ENCODE results near the gene PCDHGB6. TPM values are rescaled to one million over a fixed set of nuclear protein-coding genes. Genes with fewer than 3 reads are reported as not detected.

The PCDHGB6 gene
- polyA plus RNA-seq, 10 donors, result 2.7 to 6.8 (median 4.3) TPM

Other genes with a start within 250 kb of the PCDHGB6 start
- 1 to 10 TPM; 1.8 to 3.5 (median 2.6) TPM for gene PCDHB7, start 235.4 kb upstream of the PCDHGB6 start, polyA plus RNA-seq (ENCODE audit: insufficient read length in 10 of 10)
- 1 to 10 TPM in 8 of 10 donors, under 1 TPM in 2; 0.34 to 2.4 (median 1.3) TPM for gene PCDHB8, start 230.2 kb upstream of the PCDHGB6 start, polyA plus RNA-seq (ENCODE audit: insufficient read length in 10 of 10)
- gene PCDHB16, start 225.6 kb upstream of the PCDHGB6 start, polyA plus RNA-seq (ENCODE audit: insufficient read length in 10 of 10), result 1 to 10 TPM; 2.3 to 6.1 (median 4.2) TPM
- 1 to 10 TPM; 1.4 to 3.9 (median 2.5) TPM for gene PCDHB9, start 220.9 kb upstream of the PCDHGB6 start, polyA plus RNA-seq (ENCODE audit: insufficient read length in 10 of 10)
- gene PCDHB10, start 215.7 kb upstream of the PCDHGB6 start, polyA plus RNA-seq (ENCODE audit: insufficient read length in 10 of 10), result 1 to 10 TPM; 3.6 to 6.4 (median 4.9) TPM
- gene PCDHB11, start 208.4 kb upstream of the PCDHGB6 start, polyA plus RNA-seq (ENCODE audit: insufficient read length in 10 of 10), result 1 to 10 TPM; 1.6 to 3.5 (median 2.7) TPM
- gene PCDHB12, start 199.3 kb upstream of the PCDHGB6 start, polyA plus RNA-seq (ENCODE audit: insufficient read length in 10 of 10), result 1 to 10 TPM; 2.3 to 3.7 (median 2.8) TPM
- 1 to 10 TPM; 2.3 to 3.6 (median 2.6) TPM for gene PCDHB13, start 194.1 kb upstream of the PCDHGB6 start, polyA plus RNA-seq (ENCODE audit: insufficient read length in 10 of 10)
- 1 to 10 TPM; 5.3 to 8.1 (median 6.6) TPM for gene PCDHB14, start 184.7 kb upstream of the PCDHGB6 start, polyA plus RNA-seq (ENCODE audit: insufficient read length in 10 of 10)
- 1 to 10 TPM; 5.9 to 9.7 (median 7.8) TPM for gene PCDHB15, start 162.6 kb upstream of the PCDHGB6 start, polyA plus RNA-seq (ENCODE audit: insufficient read length in 10 of 10)
- under 1 TPM in 1 of 10 donors, not detected in 9; 0.17 TPM for gene SLC25A2, start 104.0 kb upstream of the PCDHGB6 start, polyA plus RNA-seq (ENCODE audit: insufficient read length in 10 of 10)
- gene TAF7, start 87.2 kb upstream of the PCDHGB6 start, polyA plus RNA-seq (ENCODE audit: insufficient read length in 10 of 10), result 10 to 100 TPM; 74.5 to 97.2 (median 82.8) TPM
- gene PCDHGA1, start 77.5 kb upstream of the PCDHGB6 start, polyA plus RNA-seq (ENCODE audit: insufficient read length in 10 of 10), result under 1 TPM; 0.38 to 0.64 (median 0.54) TPM
- 1 to 10 TPM; 1.7 to 3.1 (median 2.4) TPM for gene PCDHGA2, start 69.3 kb upstream of the PCDHGB6 start, polyA plus RNA-seq (ENCODE audit: insufficient read length in 10 of 10)
- gene PCDHGA3, start 64.2 kb upstream of the PCDHGB6 start, polyA plus RNA-seq (ENCODE audit: insufficient read length in 10 of 10), result 1 to 10 TPM; 1.2 to 1.7 (median 1.4) TPM
- gene PCDHGB1, start 57.9 kb upstream of the PCDHGB6 start, polyA plus RNA-seq (ENCODE audit: insufficient read length in 10 of 10), result under 1 TPM; 0.36 to 0.88 (median 0.60) TPM
- gene PCDHGA4, start 53.0 kb upstream of the PCDHGB6 start, polyA plus RNA-seq (ENCODE audit: insufficient read length in 10 of 10), result 1 to 10 TPM; 1.1 to 1.8 (median 1.3) TPM
- 1 to 10 TPM; 1.9 to 2.6 (median 2.2) TPM for gene PCDHGB2, start 48.0 kb upstream of the PCDHGB6 start, polyA plus RNA-seq (ENCODE audit: insufficient read length in 10 of 10)
- gene PCDHGA5, start 43.9 kb upstream of the PCDHGB6 start, polyA plus RNA-seq (ENCODE audit: insufficient read length in 10 of 10), result 1 to 10 TPM; 1.9 to 3.3 (median 2.6) TPM
- gene PCDHGB3, start 37.8 kb upstream of the PCDHGB6 start, polyA plus RNA-seq (ENCODE audit: insufficient read length in 10 of 10), result 1 to 10 TPM in 9 of 10 donors, under 1 TPM in 1; 0.99 to 1.7 (median 1.4) TPM
- 1 to 10 TPM; 2.4 to 5.4 (median 3.4) TPM for gene PCDHGA6, start 34.1 kb upstream of the PCDHGB6 start, polyA plus RNA-seq (ENCODE audit: insufficient read length in 10 of 10)
- gene PCDHGA7, start 25.3 kb upstream of the PCDHGB6 start, polyA plus RNA-seq (ENCODE audit: insufficient read length in 10 of 10), result 1 to 10 TPM; 1.2 to 2.0 (median 1.4) TPM
- 1 to 10 TPM; 1.7 to 3.9 (median 2.5) TPM for gene PCDHGB4, start 20.3 kb upstream of the PCDHGB6 start, polyA plus RNA-seq (ENCODE audit: insufficient read length in 10 of 10)
- gene PCDHGA8, start 15.4 kb upstream of the PCDHGB6 start, polyA plus RNA-seq (ENCODE audit: insufficient read length in 10 of 10), result under 1 TPM; 0.43 to 0.83 (median 0.57) TPM
- gene PCDHGB5, start 10.1 kb upstream of the PCDHGB6 start, polyA plus RNA-seq (ENCODE audit: insufficient read length in 10 of 10), result 1 to 10 TPM; 2.5 to 7.0 (median 4.1) TPM
- gene PCDHGA9, start 5.2 kb upstream of the PCDHGB6 start, polyA plus RNA-seq (ENCODE audit: insufficient read length in 10 of 10), result 1 to 10 TPM; 3.4 to 5.3 (median 3.8) TPM
- gene PCDHGA10, start 5.0 kb downstream of the PCDHGB6 start, polyA plus RNA-seq (ENCODE audit: insufficient read length in 10 of 10), result 1 to 10 TPM; 1.2 to 2.8 (median 1.8) TPM
- gene PCDHGB7, start 9.7 kb downstream of the PCDHGB6 start, polyA plus RNA-seq (ENCODE audit: insufficient read length in 10 of 10), result 10 to 100 TPM in 1 of 10 donors, 1 to 10 TPM in 9; 7.4 to 11.7 (median 8.2) TPM
- gene PCDHGA11, start 13.0 kb downstream of the PCDHGB6 start, polyA plus RNA-seq (ENCODE audit: insufficient read length in 10 of 10), result 1 to 10 TPM; 2.9 to 4.8 (median 3.3) TPM
- gene PCDHGA12, start 22.5 kb downstream of the PCDHGB6 start, polyA plus RNA-seq (ENCODE audit: insufficient read length in 10 of 10), result 1 to 10 TPM; 1.2 to 3.1 (median 2.3) TPM
- 100 to 1,000 TPM in 8 of 10 donors, 10 to 100 TPM in 2; 95.8 to 177 (median 115) TPM for gene PCDHGC3, start 67.9 kb downstream of the PCDHGB6 start, polyA plus RNA-seq (ENCODE audit: insufficient read length in 10 of 10)
- 1 to 10 TPM in 9 of 10 donors, under 1 TPM in 1; 0.93 to 2.2 (median 1.6) TPM for gene PCDHGC4, start 77.0 kb downstream of the PCDHGB6 start, polyA plus RNA-seq (ENCODE audit: insufficient read length in 10 of 10)
- gene PCDHGC5, start 81.1 kb downstream of the PCDHGB6 start, polyA plus RNA-seq (ENCODE audit: insufficient read length in 10 of 10), result 1 to 10 TPM in 1 of 10 donors, under 1 TPM in 9; 0.25 to 1.4 (median 0.44) TPM
- 10 to 100 TPM; 24.3 to 34.3 (median 27.6) TPM for gene DIAPH1, start 211.0 kb downstream of the PCDHGB6 start, polyA plus RNA-seq (ENCODE audit: insufficient read length in 10 of 10)
- gene HDAC3, start 228.8 kb downstream of the PCDHGB6 start, polyA plus RNA-seq (ENCODE audit: insufficient read length in 10 of 10), result 10 to 100 TPM; 42.3 to 60.5 (median 55.2) TPM
- under 1 TPM; 0.19 to 0.90 (median 0.23) TPM for gene RELL2, start 229.0 kb downstream of the PCDHGB6 start, polyA plus RNA-seq (ENCODE audit: insufficient read length in 10 of 10)
- gene FCHSD1, start 243.4 kb downstream of the PCDHGB6 start, polyA plus RNA-seq (ENCODE audit: insufficient read length in 10 of 10), result 10 to 100 TPM in 2 of 10 donors, 1 to 10 TPM in 8; 3.6 to 11.5 (median 8.0) TPM